ENCODE measurements around the gene TCP11L2. TPM values are rescaled to one million over a fixed set of nuclear protein-coding genes. Genes with fewer than 3 reads are reported as not detected.

TCP11L2 gene
- total and polyA plus RNA-seq, 2 of the 13 experiments (the other 11 are each of a cell fraction or from before 2014, with no cell fraction given) = 4.6 to 24.1 TPM

DNA sequence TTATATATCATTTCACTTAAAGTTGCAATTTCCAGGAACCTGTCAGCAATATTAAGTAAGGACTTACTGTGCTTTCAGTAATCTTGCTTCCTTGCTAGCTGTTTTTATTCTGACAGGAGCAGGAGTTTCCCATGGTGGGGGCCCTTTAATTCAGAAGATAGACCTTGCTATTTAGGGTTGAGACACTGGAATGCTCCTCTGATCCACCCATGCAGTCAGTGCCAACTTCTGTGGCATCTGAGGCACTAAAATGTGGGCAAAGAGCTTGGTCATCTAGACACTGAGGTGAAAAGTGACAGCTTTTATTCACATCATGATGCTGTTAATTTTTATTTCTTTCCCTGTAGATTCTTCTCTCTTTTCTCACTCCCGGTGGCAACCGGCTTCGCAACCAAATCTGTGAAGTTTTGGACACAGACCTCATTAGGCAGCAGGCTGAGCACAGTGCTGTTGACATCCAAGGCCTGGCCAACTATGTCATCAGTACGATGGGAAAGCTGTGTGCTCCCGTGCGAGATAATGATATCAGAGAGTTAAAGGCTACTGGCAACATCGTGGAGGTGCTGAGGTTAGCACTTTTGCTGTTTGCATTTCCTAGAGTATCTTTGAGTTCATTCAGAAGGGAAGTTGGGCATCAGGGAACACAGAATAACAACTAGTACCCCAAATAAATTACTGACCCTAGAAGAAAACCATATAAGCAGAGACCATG, 18.8 kb downstream of the TCP11L2 start:
- in situ Hi-C loops (cut with HindIII; ENCODE audit: extremely low pct_ligation_motif_present, low pct_unique_long_range_greater_than_20kb) = no loop called here
- H3K9me3 ChIP-seq (ENCODE audit: low read length) = no peaks in the 10 kb centered on the region
- H3K9ac ChIP-seq (ENCODE audit: insufficient read depth, low read depth, low read length) = no peak overlapping the region
- ChIA-PET POLR2A (interaction anchor here (0.8 kb wide), 1 partner anchor 37 kb away, joined by 3 read pairs; the partner anchor contains the start of gene POLR3B), CTCF (ENCODE audit: low intra/inter-chr PET ratio, low total read pairs) (no interaction called here)
- no TSS peak for BruUV-seq (replicated peaks)
- peaks cover 2 to 15% of the 10 kb centered on the region in 2 experiments; a peak in 3 of 5 replicates for H3K36me3 ChIP-seq (replicated peaks in 1 of 2; ENCODE audit: control insufficient read depth in 1 of 2, insufficient read depth in 2 of 2, low read length in 2 of 2)
- FAIRE-seq = no peak
- H3K4me2 ChIP-seq (ENCODE audit: low read depth, low read length) = no peak overlapping the region
- TF ChIP-seq STAT5B (CRISPR knock-in tag; IDR thresholded peaks at IDR 0.05) = no peak
- TF ChIP-seq MAFK (conservative IDR thresholded peaks at IDR 0.05 in 1 of 2, IDR thresholded peaks at IDR 0.05 in 1 of 2; ENCODE audit: low read length in 2 of 2) = peak; percentile 43 to 61; a peak in 3 of 4 replicates
- H3K27me3 ChIP-seq (ENCODE audit: control insufficient read depth in 1 of 2, insufficient read depth in 2 of 2, low read length in 2 of 2) = no peaks in the 10 kb centered on the region
- WGBS (ENCODE audit: low lambda C conversion rate) = 71% methylated on average over 7 of the region's 7 CpGs
- H4K20me1 ChIP-seq (ENCODE audit: insufficient read depth, low read length) = no peaks in the 10 kb centered on the region
- intact Hi-C loops (cut with micrococcal nuclease; ENCODE audit: unreplicated experiment) = no loop called here
- H3K79me2 ChIP-seq (ENCODE audit: insufficient read depth, low read length) = no peaks in the 10 kb centered on the region
- H3K27ac ChIP-seq (ENCODE audit: extremely low read length, insufficient read depth, low read length) = no peak overlapping the region
- H3K4me1 ChIP-seq (ENCODE audit: insufficient read depth, low read length) = no peaks in the 10 kb centered on the region
- ATAC-seq = no peak
- H2AFZ ChIP-seq (ENCODE audit: low read length) = no peak overlapping the region
- DNase-seq (ENCODE audit: low spot score) = no peak
- no peak overlapping the region for H3K4me3 ChIP-seq (replicated peaks in 1 of 3; ENCODE audit: insufficient read depth in 1 of 3, low read depth in 2 of 3, low read length in 3 of 3)

GRCh38 chr12:106323537-106323936, 21.0 kb downstream of the TCP11L2 start:
- POLR2A ChIA-PET = no interaction called here
- no peak for FAIRE-seq
- peaks cover 2 to 15% of the 10 kb centered on the region in 2 experiments; a peak in 3 of 5 replicates for H3K36me3 ChIP-seq (replicated peaks in 1 of 2; ENCODE audit: control insufficient read depth in 1 of 2, insufficient read depth in 2 of 2, low read length in 2 of 2)

More at GRCh38 chr12:106323537-106323936, 21.0 kb downstream of the TCP11L2 start:
- no peak for ATAC-seq
- WGBS (ENCODE audit: low lambda C conversion rate) = 99% methylated on average over 2 of the region's 2 CpGs
- Histone ChIP-seq H3K27ac (ENCODE audit: extremely low read length, insufficient read depth, low read length) (no peak overlapping the region), H3K27me3 (ENCODE audit: control insufficient read depth in 1 of 2, insufficient read depth in 2 of 2, low read length in 2 of 2) (no peaks in the 10 kb centered on the region), H3K4me3 (replicated peaks in 1 of 3; ENCODE audit: insufficient read depth in 1 of 3, low read depth in 2 of 3, low read length in 3 of 3) (no peak overlapping the region), H3K9ac (ENCODE audit: insufficient read depth, low read depth, low read length) (no peak overlapping the region), H2AFZ (ENCODE audit: low read length) (no peak overlapping the region), H3K9me3 (ENCODE audit: low read length) (no peaks in the 10 kb centered on the region), H3K4me1 (ENCODE audit: insufficient read depth, low read length) (no peaks in the 10 kb centered on the region), H3K4me2 (ENCODE audit: low read depth, low read length) (no peak overlapping the region), H4K20me1 (ENCODE audit: insufficient read depth, low read length) (no peaks in the 10 kb centered on the region), H3K79me2 (ENCODE audit: insufficient read depth, low read length) (no peaks in the 10 kb centered on the region)
- no peak for DNase-seq (ENCODE audit: low spot score)
- in situ Hi-C loops (cut with HindIII; ENCODE audit: extremely low pct_ligation_motif_present, low pct_unique_long_range_greater_than_20kb) (no loop called here), intact Hi-C loops (cut with micrococcal nuclease; ENCODE audit: unreplicated experiment) (no loop called here)
- TF ChIP-seq MXI1 (IDR thresholded peaks at IDR 0.05; ENCODE audit: borderline replicate concordance, low read depth, low read length) = no peak
- BruUV-seq (replicated peaks) = no TSS peak
- CTCF ChIA-PET (ENCODE audit: low intra/inter-chr PET ratio, low total read pairs) = no interaction called here
